CD4-positive, alpha-beta T cell treated with Interleukin-6 at 100 ng/mL for 8 hours (primary cell): ENCODE measurements around the gene TNS3.

Source experiments
- DNase-seq: peaks from one replicate; pipeline ENCODE4 v3.0.0-alpha.2; 2020; ENCODE audit warnings: mixed read lengths, low spot score

The TNS3 gene

DNA sequence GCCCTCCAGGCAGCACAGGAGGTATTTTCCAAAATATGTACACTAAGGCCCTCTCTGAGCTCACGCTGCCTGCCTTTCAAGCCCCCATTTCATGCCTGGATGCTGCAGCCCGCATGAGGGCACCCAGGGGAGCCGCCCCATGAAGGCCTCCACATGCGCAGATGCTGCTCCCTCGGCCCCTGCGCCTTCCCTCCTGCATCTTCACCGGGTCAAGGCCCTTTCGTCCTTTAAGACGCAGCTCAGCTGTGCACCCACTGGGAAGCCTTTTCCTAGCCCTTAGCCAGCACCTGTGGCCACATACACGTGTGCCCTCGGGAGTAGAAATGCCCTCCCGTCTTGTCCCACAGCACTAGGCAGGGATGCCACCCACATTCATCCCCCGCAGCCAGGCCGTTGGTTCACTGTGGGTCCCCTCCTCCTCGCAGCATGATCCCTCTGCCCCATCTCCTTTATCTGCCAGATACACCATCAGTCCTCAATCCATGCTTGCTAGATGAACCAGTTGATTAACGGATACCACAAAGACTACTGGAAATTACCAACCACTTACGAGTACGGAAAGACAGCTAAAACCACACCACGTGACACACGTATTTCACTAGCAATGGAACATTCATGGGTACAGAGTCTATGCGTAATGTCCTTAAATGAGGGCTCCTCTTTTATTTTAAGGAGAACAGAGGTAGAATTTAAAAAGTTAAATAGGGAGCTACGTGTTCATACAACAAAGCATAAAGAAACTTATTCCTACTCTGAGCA, 278.0 kb downstream of the TNS3 start:
- DNase-seq = no peak

DNA sequence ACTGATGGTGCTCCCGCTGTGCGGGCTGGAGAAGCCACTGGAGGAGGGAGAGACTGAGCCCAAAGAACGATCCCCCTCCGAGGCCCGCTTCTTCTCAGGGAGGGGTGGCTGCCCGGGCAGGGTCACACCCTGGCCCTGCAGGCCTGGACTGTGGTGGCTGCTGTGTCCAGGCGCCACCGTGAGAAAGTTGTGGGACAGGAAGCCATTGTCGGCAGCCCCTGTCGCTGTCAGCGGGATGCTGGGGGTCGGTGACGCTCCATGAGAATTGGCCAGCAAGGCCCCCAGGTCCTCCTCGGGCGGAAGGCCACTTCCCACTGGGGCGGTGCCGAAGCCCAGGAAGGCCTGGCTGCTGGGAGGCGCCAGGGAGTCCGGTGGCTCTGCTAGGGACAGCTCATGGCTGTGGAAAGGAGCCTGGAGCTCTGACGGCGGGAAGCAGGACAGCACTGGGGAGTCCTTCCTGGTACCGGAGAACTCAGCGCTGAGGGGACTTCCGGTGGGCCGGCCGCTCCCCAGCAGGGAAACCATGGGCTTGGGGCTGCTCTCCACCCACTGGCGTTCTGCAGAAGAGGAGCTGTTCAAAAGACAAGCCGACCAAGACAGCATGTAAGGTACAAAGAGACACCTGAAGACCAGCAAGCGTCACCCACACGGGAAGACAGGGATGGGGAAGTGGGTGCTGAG, 278.8 kb downstream of the TNS3 start:
- DNase-seq = no peak

DNA sequence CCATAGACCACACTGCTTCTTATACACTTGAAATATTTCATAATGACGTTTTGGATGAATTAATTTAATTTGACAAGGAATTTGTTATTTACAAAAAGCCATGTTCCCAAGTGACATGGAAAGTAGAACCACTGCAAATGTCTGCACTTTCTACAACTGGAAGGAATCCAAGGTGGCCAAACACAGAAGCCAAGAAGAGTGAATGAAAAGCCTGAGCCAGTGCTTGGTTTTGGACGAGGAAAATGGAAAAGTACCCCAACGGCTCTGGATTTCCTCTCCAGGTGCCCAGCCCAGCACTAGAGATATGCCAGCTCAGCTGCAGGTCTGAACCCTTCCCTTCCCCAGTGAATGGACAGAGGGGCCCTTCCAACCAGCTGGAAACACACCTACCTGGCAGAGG, 279.4 kb downstream of the TNS3 start:
- no peak for DNase-seq

GRCh38 chr7:47301657-47302295, 280.1 kb downstream of the TNS3 start:
- DNase-seq = no peak

- DNase-seq = no peak
These were observed 280.8 kb downstream of the TNS3 start for GRCh38 chr7:47301105-47301477.

DNA sequence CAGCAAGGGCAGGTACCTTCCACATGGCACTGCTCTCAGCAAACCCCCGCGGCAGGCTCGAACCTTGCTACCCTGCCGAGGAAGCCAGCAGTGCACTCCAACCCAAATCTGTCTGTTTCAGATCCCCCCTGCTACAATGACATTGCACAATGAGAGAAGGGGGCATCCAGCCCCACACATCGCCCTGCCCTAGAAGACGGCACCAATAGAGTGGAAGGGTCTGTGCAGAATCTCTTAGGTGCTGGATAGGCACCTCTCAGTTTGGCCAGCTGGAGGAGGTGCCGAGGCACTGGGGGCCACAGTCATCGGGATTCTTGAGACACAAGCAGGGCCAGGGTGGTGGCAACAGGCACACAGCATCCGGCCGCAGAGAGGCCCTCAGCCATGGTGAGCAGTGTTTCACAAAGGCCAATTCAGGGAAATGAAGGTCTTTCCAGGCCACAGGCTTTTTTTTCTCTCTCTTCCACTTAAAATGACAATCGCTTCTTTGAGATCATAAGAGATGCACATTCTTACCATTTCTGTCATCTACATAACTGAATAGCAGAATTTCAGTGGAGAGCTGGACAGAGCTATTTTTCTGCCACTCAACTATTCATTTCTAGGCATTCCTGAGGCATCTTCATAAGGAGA, 281.3 kb downstream of the TNS3 start:
- DNase-seq = no peak

DNA sequence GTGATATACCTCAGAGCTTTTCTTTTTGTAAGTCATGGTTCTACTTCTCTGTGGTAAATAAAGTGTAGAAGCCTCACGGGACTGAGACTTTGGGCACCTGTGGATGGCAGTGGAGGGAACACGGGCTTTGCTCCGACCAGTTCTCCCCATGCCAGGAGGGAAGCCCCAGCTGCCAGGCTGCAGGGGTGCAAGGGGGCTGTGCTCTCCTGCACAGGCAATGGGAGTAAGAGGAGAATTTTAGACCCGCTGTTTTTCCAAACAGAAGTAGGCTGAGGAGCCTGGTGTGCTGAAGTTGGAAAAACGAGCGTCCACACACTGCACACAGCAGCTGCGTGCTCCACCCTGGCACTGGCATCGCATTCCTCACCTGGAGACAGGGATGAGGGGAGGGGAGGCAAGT, 282.4 kb downstream of the TNS3 start:
- no peak for DNase-seq

DNA sequence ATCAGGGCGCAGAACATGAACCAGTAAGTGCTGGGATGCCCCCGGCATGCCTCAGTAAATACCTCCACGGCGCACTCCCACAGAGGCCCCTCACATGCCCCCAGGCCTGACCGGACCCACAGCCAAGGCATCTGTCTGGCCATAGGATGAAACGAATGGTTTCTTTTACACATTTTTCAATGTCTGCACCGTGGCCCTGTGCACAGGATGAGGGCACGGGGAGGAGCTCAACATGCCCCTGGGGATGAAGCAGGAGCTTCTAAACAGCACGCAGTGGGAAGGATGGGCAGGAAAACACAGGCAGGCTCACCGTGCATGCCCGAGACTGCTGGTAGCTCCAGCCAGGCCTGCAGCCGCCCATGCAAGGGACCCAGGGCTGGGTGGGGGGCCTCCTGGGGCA, 283.3 kb downstream of the TNS3 start:
- no peak for DNase-seq

- DNase-seq = no peak
These were observed 284.8 kb downstream of the TNS3 start for GRCh38 chr7:47297120-47297519.

GRCh38 chr7:47295606-47296005, 286.3 kb downstream of the TNS3 start:
- no peak for DNase-seq

- DNase-seq = no peak
These were observed 287.2 kb downstream of the TNS3 start for GRCh38 chr7:47294556-47295222.

DNA sequence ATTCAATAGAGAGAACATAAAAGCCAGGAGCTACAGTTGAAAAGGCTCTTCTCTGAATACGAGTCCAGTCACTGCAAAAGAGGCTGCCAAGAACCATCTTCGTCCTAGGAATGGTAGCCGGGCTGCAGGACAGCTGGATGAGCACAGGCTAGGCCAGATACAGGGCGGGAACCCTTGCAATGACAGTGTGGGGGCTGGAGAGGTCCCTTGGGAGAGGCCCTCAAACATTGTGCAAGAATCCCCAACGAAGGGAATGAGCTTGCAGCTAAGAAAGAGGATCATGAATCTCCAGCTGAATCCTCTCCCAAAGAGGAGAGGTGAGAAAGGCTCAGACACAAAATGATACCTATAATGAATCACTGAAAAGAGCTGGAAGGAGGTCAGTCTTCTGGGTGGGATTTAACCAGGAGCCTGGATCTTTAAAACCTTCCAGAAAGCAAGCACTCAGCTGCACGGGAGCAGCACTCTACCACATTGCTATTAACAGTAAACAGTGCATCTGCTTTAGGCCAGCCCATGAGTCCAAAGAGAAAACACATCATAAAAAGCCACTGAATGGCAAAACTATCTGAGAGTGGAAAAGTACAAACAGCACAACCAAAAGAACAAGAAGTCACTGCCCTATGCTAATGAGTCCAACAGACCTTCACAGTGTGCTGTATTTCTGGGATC, 287.9 kb downstream of the TNS3 start:
- DNase-seq = no peak

- no peak for DNase-seq
These were observed 289.0 kb downstream of the TNS3 start for GRCh38 chr7:47292832-47293309.

DNA sequence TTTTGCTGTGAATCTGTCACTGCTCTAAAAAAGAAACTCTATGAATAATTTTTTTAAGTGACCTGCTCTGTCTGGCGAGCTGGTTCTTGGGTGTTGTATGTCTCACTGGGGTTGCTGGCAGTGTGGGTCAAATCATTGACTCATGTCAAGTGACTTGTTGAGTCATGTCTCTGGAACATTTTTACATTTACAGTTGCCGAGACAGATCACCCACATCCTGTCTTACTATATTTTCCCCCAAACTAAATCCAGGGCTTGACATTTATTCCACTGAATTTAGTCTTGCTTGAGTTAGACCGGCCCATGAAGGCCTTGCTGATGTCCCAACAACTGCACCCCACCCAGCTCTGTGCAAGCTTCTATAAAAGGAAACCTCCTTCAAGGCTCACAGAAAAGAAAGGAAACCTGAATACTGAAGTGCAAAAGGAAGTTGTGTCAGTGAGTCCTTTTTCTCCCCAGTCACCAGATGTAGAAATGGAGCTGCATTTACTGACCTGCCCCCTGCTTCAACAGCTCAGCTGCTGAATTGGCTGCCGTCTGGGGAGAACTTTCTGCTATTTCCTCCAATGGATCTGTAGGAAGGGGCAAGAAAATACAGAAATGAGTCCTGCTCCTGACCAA, 290.3 kb downstream of the TNS3 start:
- DNase-seq = no peak

- no peak for DNase-seq
These were observed 291.0 kb downstream of the TNS3 start for GRCh38 chr7:47290867-47291266.

DNA sequence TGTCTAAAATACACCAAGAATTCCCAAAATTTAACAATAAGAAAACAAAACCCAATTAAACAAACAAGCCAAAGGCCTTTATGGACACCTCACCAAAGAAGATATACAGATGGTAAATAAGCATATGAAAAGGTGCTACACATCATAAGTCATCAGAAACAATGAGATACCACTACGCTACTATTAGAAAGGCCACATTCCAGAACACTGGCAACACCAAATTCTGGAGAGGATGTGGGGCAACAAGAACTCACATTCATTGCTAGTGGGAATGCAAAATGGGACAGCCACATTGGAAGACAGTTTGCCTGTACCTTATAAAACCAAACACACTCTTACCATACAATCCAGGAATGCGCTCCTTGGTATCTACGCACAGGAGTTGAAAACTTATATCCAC, 291.4 kb downstream of the TNS3 start:
- no peak for DNase-seq

DNA sequence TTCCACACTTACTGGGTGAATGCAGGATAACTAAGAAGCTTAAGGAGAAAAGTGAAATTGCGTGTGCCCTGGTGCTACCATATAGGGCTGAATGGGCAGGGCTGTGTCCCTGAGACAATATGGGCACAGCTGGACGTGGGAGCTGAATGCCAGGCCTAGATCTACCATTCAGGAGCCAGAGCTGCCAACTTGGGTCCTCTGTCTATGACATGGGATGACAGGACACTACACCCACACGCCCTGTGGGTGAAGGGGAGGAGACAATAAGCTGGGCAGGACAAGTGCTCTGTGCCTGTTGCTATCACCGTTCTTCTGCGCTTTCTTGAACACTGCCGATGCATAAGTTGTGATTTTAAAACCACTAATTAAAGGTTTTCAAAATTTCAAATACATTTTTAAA, 293.9 kb downstream of the TNS3 start:
- DNase-seq = no peak

GRCh38 chr7:47285860-47286491, 295.9 kb downstream of the TNS3 start:
- no peak for DNase-seq

GRCh38 chr7:47284691-47285635, 296.9 kb downstream of the TNS3 start:
- no peak for DNase-seq
